H54 (cell line): Measurements from ENCODE around the gene SLC22A3.

Source experiments
- DNase-seq: peaks from one replicate; pipeline ENCODE4 v3.0.0; 2011; ENCODE audit warnings: low spot score, mixed read lengths; ENCODE audit not compliant: insufficient read length
- FAIRE-seq: peaks from 3 replicates; lab custom pipeline; 2011; peaks lifted over from hg19 to GRCh38; lab: Jason Lieb, UNC
- POLR2A ChIP-seq: IDR thresholded peaks from 2 replicates; pipeline ENCODE4 v1.6.1; 2011; ENCODE audit warnings: low read depth, mild to moderate bottlenecking, low read length

The SLC22A3 gene

GRCh38 chr6:160396292-160396691, 48.1 kb downstream of the SLC22A3 start:
- no peak for TF ChIP-seq POLR2A
- FAIRE-seq (no peak), DNase-seq (no peak)

GRCh38 chr6:160398674-160399271, 50.6 kb downstream of the SLC22A3 start:
- FAIRE-seq: no peak
- DNase-seq: no peak
- no peak for TF ChIP-seq POLR2A

DNA sequence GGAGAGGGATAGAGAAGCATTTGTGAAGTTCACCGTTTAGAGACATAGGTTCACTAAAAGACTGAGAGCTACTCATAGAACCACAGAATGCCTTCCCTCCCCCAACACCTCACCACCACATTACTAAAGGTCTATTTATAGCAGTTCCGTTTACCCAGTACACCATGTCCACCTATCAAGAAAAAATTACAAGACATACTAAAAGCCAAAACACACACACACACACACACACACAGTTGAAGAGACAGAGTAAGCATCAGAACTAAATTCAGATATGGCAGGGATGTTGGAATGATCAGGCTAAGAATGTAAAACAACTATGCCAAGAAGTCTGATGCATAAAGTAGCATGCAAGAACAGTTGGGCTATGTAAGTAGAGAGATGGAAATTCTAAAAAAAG, 52.3 kb downstream of the SLC22A3 start:
- no peak for TF ChIP-seq POLR2A
- FAIRE-seq (no peak), DNase-seq (no peak)

- no peak for DNase-seq
- no peak for TF ChIP-seq POLR2A
- no peak for FAIRE-seq
Observed at GRCh38 chr6:160408528-160408927, 60.4 kb downstream of the SLC22A3 start.

- DNase-seq: no peak
- no peak for FAIRE-seq
- no peak for TF ChIP-seq POLR2A
Observed at GRCh38 chr6:160412993-160413392, 64.8 kb downstream of the SLC22A3 start.

DNA sequence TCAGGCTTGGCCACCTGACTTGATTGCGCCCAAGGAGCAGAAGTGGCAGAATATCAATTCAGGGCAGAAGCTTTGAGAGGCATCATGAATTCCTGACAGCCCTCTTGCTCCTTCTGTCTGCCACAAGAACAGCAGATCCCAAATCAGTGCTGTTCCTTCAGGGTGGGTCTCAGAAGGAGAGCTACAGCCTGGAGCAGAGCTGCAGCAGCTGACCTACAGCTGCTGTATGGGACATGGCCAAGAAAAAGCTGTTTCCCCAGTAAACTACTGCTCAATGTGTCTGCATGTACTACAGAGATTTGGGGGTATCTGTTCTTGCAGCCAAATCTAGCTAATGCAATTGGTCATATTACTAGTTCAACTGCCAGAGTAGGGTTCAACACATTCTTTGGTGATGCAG, 69.0 kb downstream of the SLC22A3 start:
- no peak for FAIRE-seq
- no peak for DNase-seq
- no peak for TF ChIP-seq POLR2A

DNA sequence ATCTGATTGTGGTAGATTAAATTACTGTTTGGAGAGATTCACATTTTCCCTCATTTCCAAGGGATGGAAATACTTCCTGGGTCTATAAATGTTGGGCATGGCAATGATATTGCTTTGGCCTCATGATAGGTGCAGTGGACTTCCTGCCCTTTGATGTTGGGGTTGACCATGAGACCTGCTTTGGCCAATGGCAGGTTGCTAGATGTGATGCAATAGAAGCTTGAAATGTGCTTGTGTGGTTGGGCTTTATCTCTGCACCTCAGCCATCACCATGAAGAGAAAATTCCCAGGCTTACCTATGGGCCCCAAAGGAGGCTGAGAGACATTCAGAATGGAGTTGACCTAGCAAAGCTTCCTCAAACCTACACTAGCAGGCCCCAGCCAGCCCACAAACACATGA, 69.4 kb downstream of the SLC22A3 start:
- DNase-seq (no peak), FAIRE-seq (no peak)
- no peak for TF ChIP-seq POLR2A

- TF ChIP-seq POLR2A: no peak
- no peak for DNase-seq
- FAIRE-seq: no peak
Observed at GRCh38 chr6:160418370-160418769, 70.2 kb downstream of the SLC22A3 start.

DNA sequence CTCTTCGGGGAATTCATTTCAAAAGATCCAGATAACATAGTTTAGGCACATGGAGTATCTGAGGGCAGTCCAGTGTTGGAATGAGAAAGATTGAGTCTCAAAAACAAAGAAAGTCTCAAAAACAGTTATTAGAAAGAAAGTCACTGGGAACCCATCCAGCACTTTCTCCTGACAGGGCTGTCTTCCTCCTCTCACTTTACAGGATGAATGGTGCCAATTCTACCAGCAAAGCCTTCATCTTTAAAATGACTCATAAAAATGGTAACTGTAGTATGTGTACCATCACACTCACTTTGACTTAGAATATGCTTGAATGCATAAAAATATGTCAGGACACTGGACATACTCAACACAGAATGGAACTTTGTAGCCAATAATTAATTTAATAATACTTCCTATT, 71.3 kb downstream of the SLC22A3 start:
- FAIRE-seq (no peak), DNase-seq (no peak)
- no peak for TF ChIP-seq POLR2A

DNA sequence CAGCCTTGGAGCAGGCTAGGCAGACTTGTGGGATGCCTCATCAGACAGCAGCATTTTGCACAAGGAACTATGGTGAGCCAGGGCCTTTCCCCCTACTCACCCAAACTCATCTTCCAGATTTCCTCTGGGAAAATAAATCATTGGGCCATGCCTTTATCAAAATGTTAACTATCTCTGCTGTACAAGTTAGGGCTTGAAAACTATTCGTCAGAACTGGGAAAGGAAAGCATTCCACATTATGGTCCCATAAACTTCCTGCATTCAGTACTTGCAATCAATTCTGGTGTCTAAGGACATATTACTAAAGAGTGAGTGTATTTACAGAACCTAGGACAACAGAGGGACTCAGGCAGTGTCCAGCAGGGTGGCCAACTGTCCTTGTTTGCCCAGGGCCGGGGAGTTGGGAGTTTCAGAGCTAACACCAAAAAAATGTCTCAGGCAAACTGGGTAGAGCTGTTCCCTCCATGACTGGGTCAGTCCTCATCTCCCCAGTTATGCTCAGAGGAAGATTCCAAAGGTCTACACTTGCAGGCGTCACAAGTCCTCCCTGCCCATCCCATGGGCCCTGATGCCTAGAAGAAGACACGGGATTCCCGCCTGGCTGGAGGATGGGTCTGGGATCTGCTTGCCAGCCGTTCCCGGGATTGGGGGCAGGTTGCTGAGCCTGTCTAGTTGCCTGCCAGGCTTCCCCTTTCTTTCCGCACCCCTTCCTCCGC, 72.2 kb downstream of the SLC22A3 start:
- no peak for TF ChIP-seq POLR2A
- DNase-seq: no peak
- FAIRE-seq: no peak

- no peak for DNase-seq
- no peak for FAIRE-seq
- TF ChIP-seq POLR2A: no peak
Observed at GRCh38 chr6:160420969-160421556, 72.9 kb downstream of the SLC22A3 start.

GRCh38 chr6:160421854-160422253, 73.7 kb downstream of the SLC22A3 start:
- DNase-seq (no peak), FAIRE-seq (no peak)
- no peak for TF ChIP-seq POLR2A

- FAIRE-seq (no peak), DNase-seq (no peak)
- TF ChIP-seq POLR2A: no peak
Observed at GRCh38 chr6:160424256-160424655, 76.1 kb downstream of the SLC22A3 start.

- TF ChIP-seq POLR2A: no peak
- no peak for FAIRE-seq
- no peak for DNase-seq
Observed at GRCh38 chr6:160426136-160426535, 78.0 kb downstream of the SLC22A3 start.
